PFSK-1 (cell line): ENCODE data around the gene MIER3.

ENCODE experiments used
- FOXP2 ChIP-seq: optimal IDR thresholded peaks from 2 replicates; pipeline ENCODE3; 2011; ENCODE audit warnings: borderline replicate concordance, control low read depth, inconsistent platforms; ENCODE audit not compliant: insufficient read depth; ENCODE audit errors: extremely low read length, extremely low read depth
- POLR2AphosphoS5 ChIP-seq: IDR thresholded peaks from 2 replicates; pipeline ENCODE4 v1.6.1; 2012; ENCODE audit warnings: low read depth, mild to moderate bottlenecking, control low read depth, low read length, moderate library complexity
- SIN3A ChIP-seq: IDR thresholded peaks from 2 replicates; pipeline ENCODE4 v1.6.1; 2012; ENCODE audit warnings: mild to moderate bottlenecking, low read length, moderate library complexity, borderline replicate concordance; ENCODE audit not compliant: insufficient read depth
- TAF1 ChIP-seq: IDR thresholded peaks from 2 replicates; pipeline ENCODE4 v1.6.1; 2012; ENCODE audit warnings: low read length, control low read depth, borderline replicate concordance; ENCODE audit not compliant: insufficient read depth
- TF ChIP-seq, protein P1 (sequence below), 2 experiments: IDR thresholded peaks; 2 replicates each; pipeline versions ENCODE4 v1.6.1 to v1.8.0; 2011 to 2012; ENCODE audit warnings: low read depth in 2 of 2, low read length in 2 of 2, control low read depth in 1 of 2, inconsistent platforms in 1 of 2, mild to moderate bottlenecking in 1 of 2, moderate library complexity in 1 of 2; ENCODE audit not compliant: insufficient read depth in 1 of 2

The MIER3 gene

DNA sequence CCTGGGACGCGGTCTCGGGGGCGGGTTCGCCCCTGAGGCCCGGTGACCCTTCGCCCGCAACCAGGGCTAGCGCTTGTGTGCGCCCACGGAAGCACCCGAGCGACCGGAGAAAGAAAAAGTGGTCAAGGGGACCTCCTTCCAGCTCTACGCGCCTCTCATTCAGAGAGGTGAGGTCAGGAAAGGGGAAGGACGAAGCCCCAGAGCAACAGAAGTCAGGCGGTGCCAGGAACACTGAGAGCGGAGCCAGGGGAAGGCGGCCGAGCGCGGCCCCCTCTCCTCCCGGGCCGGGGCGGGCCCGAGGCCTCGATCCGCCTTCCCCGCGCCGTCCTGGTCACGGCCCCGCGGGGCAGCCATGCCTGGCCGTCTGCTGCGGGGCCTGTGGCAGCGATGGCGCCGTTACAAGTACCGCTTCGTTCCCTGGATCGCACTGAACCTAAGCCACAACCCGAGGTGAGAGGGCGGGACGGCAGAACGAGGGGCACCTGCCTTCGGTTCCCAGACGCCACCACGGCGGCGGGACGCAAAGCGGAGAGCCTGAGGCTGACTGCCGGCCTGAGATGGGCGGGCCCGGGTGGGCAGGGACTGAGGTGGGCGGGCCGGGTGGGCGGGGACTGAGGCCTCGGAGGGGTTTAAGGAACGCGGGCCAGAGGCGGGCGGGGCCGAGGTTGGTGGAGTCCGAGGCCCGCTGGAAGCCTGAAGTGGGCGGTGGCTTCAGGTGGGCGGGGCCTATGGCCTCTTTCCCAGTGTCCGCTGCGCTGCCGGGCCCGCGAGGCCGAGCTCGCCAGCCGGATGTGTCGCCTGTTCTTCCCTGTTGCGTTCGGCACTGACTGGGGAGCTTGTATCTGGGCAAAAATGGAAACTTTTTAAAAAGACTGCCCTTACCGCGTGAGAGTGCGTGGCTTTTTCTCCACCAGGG is 42.4 kb downstream of the MIER3 start, which contains the start of gene SETD9:
Gene SETD9, plus strand, starts transcription at position 303 of the 916 bp plus-strand sequence. Its CDS starts 50 bp downstream, at position 353.
- TF ChIP-seq TAF1 (peak; percentile 80), SIN3A (0 out of 2 replicates have a peak, but pooled peaks have one; percentile 53), FOXP2 (peak; percentile 27), POLR2AphosphoS5 (peak; percentile 96)
- TF ChIP-seq, protein P1, sequence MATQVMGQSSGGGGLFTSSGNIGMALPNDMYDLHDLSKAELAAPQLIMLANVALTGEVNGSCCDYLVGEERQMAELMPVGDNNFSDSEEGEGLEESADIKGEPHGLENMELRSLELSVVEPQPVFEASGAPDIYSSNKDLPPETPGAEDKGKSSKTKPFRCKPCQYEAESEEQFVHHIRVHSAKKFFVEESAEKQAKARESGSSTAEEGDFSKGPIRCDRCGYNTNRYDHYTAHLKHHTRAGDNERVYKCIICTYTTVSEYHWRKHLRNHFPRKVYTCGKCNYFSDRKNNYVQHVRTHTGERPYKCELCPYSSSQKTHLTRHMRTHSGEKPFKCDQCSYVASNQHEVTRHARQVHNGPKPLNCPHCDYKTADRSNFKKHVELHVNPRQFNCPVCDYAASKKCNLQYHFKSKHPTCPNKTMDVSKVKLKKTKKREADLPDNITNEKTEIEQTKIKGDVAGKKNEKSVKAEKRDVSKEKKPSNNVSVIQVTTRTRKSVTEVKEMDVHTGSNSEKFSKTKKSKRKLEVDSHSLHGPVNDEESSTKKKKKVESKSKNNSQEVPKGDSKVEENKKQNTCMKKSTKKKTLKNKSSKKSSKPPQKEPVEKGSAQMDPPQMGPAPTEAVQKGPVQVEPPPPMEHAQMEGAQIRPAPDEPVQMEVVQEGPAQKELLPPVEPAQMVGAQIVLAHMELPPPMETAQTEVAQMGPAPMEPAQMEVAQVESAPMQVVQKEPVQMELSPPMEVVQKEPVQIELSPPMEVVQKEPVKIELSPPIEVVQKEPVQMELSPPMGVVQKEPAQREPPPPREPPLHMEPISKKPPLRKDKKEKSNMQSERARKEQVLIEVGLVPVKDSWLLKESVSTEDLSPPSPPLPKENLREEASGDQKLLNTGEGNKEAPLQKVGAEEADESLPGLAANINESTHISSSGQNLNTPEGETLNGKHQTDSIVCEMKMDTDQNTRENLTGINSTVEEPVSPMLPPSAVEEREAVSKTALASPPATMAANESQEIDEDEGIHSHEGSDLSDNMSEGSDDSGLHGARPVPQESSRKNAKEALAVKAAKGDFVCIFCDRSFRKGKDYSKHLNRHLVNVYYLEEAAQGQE (IDR thresholded peaks at IDR 0.05; ENCODE audit: insufficient read depth in 1 of 2, low read depth in 2 of 2, low read length in 2 of 2), result no peak

DNA sequence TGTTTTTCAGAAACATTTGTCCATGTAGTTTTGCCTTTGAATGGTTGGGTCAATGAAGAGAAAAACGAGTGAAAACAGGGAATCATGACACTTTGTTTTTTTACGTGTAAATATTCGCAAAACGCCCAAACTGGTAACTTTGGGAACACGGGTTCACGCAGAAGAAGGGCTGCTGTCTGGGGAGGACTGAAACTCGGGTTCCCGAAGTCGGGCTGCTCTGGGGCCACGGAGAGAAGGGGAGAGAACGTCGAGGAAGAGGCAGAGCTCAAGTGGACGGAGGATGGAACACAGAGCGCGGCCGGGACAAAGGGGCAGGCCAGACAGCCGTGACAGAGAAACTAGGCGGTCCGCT is 43.0 kb downstream of the MIER3 start:
- TF ChIP-seq FOXP2 (no peak), SIN3A (no peak), POLR2AphosphoS5 (no peak), TAF1 (no peak)
- TF ChIP-seq, protein P1 (IDR thresholded peaks at IDR 0.05; ENCODE audit: insufficient read depth in 1 of 2, low read depth in 2 of 2, low read length in 2 of 2), result no peak

DNA sequence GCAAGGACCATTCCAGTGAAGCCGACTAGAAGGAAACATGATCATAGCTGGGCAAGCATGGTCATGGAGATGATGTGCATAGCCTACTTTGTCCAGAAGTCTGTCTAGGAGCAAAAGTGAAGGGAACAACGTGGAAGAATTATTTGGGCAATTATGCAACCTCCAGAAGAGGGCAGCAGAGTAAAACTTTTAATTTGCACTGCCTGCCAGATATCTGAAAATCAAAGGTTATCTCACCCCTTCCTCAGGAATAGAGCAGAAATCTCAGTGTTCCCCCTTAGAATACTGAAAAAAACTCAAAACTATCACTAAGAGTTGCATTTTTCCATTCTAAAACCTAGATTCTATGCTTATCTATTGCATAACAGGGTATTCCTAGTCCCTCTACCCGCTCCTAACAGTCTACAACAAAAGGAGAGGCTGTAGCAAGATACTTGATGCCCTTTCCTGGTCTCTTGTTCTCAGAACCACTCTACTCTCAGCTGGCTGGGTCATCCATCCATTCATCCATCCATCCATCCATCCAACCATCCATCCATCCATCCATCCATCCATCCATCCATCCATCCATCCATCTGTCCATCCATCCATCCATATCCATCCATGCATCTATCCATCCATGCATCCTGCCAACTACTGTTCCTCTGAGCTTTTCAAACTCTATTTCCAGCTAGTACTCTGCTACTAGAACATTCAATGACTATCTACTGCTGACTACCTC is 50.9 kb downstream of the MIER3 start:
- no peak for TF ChIP-seq POLR2AphosphoS5
- no peak for TF ChIP-seq SIN3A
- no peak for TF ChIP-seq TAF1
- no peak for TF ChIP-seq FOXP2
- TF ChIP-seq, protein P1 (IDR thresholded peaks at IDR 0.05; ENCODE audit: insufficient read depth in 1 of 2, low read depth in 2 of 2, low read length in 2 of 2), result no peak

DNA sequence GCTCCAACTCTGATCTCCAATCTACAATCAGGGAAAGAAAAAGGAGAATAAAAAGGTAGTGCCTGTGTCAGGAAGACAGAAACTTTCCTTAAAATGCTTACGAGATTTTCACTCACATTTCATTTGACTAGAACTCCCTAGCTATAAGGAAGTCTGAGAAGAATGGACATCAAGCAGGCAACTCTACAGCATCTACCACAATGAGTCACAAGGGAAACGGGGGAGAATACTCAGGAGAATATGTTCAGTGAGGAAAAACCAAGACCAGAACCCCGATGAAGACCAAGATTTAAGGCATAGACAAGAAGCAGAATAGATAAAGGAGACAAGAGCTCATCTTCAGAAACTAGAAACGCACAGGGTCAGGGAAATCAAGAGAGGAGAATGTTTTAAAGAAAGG is 51.5 kb downstream of the MIER3 start:
- no peak for TF ChIP-seq TAF1
- TF ChIP-seq FOXP2, result no peak
- TF ChIP-seq POLR2AphosphoS5, result no peak
- TF ChIP-seq, protein P1 (IDR thresholded peaks at IDR 0.05; ENCODE audit: insufficient read depth in 1 of 2, low read depth in 2 of 2, low read length in 2 of 2), result no peak
- TF ChIP-seq SIN3A, result no peak
